ENCODE data around the gene TPRG1.

GRCh38 chr3:189238071-189238470 is 66.3 kb downstream of the TPRG1 start:
- TF ChIP-seq CTCF (IDR thresholded peaks at IDR 0.05; ENCODE audit: insufficient read depth, low read length) = no peak
- no peak for TF ChIP-seq REST (IDR thresholded peaks at IDR 0.05; ENCODE audit: insufficient replicate concordance, low read depth)
- TF ChIP-seq POLR2AphosphoS5 (IDR thresholded peaks at IDR 0.05; ENCODE audit: low read depth) = no peak
